Type B pancreatic cell (in vitro differentiated cells): ENCODE measurements around the gene KANK4. TPM values are rescaled to one million over a fixed set of nuclear protein-coding genes. Genes with fewer than 3 reads are reported as not detected.

Experiments used
- DNase-seq: peaks from one replicate; pipeline ENCODE4 v3.0.0; 2021; ENCODE audit warnings: mixed read lengths; ENCODE audit not compliant: unreplicated experiment; ENCODE audit errors: extremely low spot score
- H3K27ac Mint-ChIP-seq: 2 replicates; pipeline ENCODE4 v1.8.0; 2021; ENCODE audit warnings: mild to moderate bottlenecking, mixed read lengths
- H3K27me3 Mint-ChIP-seq: 2 replicates; pipeline ENCODE4 v1.8.0; 2021; ENCODE audit warnings: mixed read lengths
- H3K36me3 Mint-ChIP-seq: 2 replicates; pipeline ENCODE4 v1.8.0; 2021; ENCODE audit warnings: mixed read lengths
- H3K4me1 Mint-ChIP-seq: one replicate; pipeline ENCODE4 v1.8.0; 2021; ENCODE audit warnings: mixed read lengths; ENCODE audit not compliant: unreplicated experiment
- H3K4me3 Mint-ChIP-seq: 2 replicates; pipeline ENCODE4 v1.8.0; 2021; ENCODE audit warnings: mild to moderate bottlenecking, mixed read lengths
- H3K9me3 Mint-ChIP-seq: 2 replicates; pipeline ENCODE4 v1.8.0; 2021; ENCODE audit warnings: mixed read lengths
- total RNA-seq: library from RNA; stranded (reverse); gene quantifications from 2 replicates; pipeline ENCODE4 v1.2.1, GENCODE V29; 2021; ENCODE audit warnings: low replicate concordance
- TF ChIP-seq, protein P1 (sequence below): fragments of 200-600 bp; sonication (generic); conservative IDR thresholded peaks from 2 replicates; pipeline ENCODE4 v1.5.0; 2021; ENCODE audit warnings: antibody characterized with exemption, mild to moderate bottlenecking

Gene KANK4
- total RNA-seq, 1 donor from 2014 or later, result 11.3 TPM

DNA sequence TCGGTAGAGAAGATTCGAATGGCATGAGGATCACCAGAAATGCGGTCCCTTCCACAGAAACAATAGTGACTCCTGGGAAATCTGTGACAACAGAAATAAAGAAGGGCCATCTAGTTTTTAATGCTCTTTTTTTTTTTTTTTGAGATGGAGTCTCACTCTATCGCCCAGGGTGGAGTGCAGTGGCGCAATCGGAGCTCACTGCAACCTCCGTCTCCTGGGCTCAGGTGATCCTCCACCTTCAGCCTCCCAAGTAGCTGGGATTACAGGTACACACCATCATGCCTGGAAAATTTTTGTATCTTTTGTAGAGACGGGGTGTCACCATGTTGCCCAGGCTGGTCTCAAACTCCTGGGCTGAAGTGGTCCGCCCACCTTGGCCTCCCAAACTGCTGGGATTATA is 80.7 kb downstream of the KANK4 start:
- DNase-seq, result no peak
- H3K9me3 Mint-ChIP-seq, result no peaks in the 10 kb centered on the region
- H3K27ac Mint-ChIP-seq, result no peak overlapping the region
- TF ChIP-seq, protein P1, sequence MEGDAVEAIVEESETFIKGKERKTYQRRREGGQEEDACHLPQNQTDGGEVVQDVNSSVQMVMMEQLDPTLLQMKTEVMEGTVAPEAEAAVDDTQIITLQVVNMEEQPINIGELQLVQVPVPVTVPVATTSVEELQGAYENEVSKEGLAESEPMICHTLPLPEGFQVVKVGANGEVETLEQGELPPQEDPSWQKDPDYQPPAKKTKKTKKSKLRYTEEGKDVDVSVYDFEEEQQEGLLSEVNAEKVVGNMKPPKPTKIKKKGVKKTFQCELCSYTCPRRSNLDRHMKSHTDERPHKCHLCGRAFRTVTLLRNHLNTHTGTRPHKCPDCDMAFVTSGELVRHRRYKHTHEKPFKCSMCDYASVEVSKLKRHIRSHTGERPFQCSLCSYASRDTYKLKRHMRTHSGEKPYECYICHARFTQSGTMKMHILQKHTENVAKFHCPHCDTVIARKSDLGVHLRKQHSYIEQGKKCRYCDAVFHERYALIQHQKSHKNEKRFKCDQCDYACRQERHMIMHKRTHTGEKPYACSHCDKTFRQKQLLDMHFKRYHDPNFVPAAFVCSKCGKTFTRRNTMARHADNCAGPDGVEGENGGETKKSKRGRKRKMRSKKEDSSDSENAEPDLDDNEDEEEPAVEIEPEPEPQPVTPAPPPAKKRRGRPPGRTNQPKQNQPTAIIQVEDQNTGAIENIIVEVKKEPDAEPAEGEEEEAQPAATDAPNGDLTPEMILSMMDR, result no peak
- H3K4me3 Mint-ChIP-seq, result no peak overlapping the region
- H3K4me1 Mint-ChIP-seq, result peaks cover 37% of the 10 kb centered on the region
- no peaks in the 10 kb centered on the region for H3K27me3 Mint-ChIP-seq
- no peaks in the 10 kb centered on the region for H3K36me3 Mint-ChIP-seq

GRCh38 chr1:62237950-62238374 is 81.3 kb downstream of the KANK4 start:
- Mint-ChIP-seq H3K9me3 (no peaks in the 10 kb centered on the region), H3K4me1 (peaks cover 37% of the 10 kb centered on the region), H3K27ac (peak overlapping the region; percentile 39), H3K27me3 (no peaks in the 10 kb centered on the region), H3K4me3 (peak overlapping the region; percentile 9), H3K36me3 (no peaks in the 10 kb centered on the region)
- no peak for DNase-seq
- TF ChIP-seq, protein P1, result no peak

DNA sequence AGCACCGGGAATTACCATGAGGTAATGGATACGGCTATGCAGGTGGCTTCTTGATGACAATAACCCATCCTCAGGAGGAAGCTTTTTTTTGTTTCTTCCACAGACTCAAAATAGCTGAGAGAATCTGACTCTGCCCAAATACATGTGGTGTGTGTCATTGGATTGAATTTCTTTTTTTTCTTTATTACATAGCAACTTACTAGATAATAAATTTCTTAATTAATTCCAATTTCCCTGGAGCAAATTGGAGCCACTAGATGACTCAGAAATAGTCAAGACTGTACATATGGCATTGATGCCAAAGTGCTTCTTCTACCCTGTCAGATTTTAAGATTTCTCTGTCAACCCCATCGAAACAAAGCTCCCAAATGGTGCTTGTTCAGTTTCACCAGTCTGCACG is 81.9 kb downstream of the KANK4 start:
- Mint-ChIP-seq H3K27me3 (no peaks in the 10 kb centered on the region), H3K9me3 (no peaks in the 10 kb centered on the region), H3K27ac (peak overlapping the region; percentile 39), H3K36me3 (no peaks in the 10 kb centered on the region), H3K4me3 (no peak overlapping the region), H3K4me1 (peaks cover 37% of the 10 kb centered on the region)
- TF ChIP-seq, protein P1, result no peak
- no peak for DNase-seq

DNA sequence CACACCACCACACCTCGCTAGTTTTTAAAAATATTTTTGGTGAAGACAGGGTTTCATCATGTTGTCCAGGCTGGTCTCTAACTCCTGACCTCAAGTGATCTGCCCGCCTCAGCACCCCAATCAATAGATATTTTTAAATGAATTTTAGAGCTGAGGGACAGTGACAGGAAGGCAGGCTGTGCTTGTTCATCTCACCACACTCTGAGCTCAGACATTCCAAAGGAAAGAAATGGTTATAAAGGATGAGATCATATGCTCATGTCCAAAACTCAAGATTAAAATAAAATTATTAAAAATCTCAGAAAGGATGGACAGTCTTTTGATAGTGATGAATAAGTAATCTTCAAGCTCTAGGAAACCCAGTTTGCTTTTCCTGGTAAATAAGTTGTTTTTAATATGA is 83.7 kb downstream of the KANK4 start:
- H3K27ac Mint-ChIP-seq, result no peak overlapping the region

GRCh38 chr1:62234688-62235087 is 84.5 kb downstream of the KANK4 start:
- Mint-ChIP-seq H3K27me3 (no peaks in the 10 kb centered on the region), H3K36me3 (no peaks in the 10 kb centered on the region), H3K27ac (no peak overlapping the region), H3K4me1 (peaks cover 33% of the 10 kb centered on the region), H3K4me3 (no peak overlapping the region), H3K9me3 (peaks cover 4% of the 10 kb centered on the region)
- TF ChIP-seq, protein P1, result no peak
- DNase-seq, result no peak

More for the DNA sequence above, 83.7 kb downstream of the KANK4 start:
- TF ChIP-seq, protein P1, result no peak
- Mint-ChIP-seq H3K4me3 (no peak overlapping the region), H3K36me3 (no peaks in the 10 kb centered on the region), H3K4me1 (peaks cover 32% of the 10 kb centered on the region), H3K27me3 (no peaks in the 10 kb centered on the region), H3K9me3 (peaks cover 3% of the 10 kb centered on the region)
- no peak for DNase-seq

DNA sequence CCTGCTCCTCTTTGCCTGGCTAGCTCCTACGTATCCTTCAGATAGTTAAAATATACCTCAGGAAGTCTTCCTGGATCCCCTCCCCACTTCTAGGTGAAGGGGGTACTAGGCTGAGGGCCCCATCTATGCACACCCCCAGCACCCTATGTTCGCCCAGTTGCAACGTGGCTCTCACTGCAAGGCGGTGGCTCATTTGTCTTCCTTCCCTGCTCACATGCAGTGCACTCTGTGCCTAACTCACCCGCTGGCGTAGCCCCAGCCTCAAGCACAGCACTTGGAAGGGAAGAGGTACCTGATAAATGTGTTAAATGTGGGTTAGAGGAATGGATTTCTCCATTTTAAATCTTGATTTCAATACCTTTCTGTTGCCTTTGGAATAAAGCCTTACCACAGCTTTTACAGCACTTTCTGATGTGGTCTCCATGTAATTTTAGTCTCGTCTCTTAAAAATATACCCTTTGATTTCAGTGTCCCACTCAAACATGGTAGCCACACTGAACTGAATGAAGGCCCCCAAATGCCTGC is 85.2 kb downstream of the KANK4 start:
- peaks cover 33% of the 10 kb centered on the region for H3K4me1 Mint-ChIP-seq
- peak overlapping the region; percentile 54 for H3K27ac Mint-ChIP-seq
- TF ChIP-seq, protein P1, result no peak
- no peak overlapping the region for H3K4me3 Mint-ChIP-seq
- peaks cover 4% of the 10 kb centered on the region for H3K9me3 Mint-ChIP-seq
- H3K27me3 Mint-ChIP-seq, result no peaks in the 10 kb centered on the region
- no peaks in the 10 kb centered on the region for H3K36me3 Mint-ChIP-seq
- DNase-seq, result no peak
